Endothelial cell of umbilical vein (primary cell): Measurements from ENCODE around the gene C14orf93. TPM values are rescaled to one million over a fixed set of nuclear protein-coding genes. Genes with fewer than 3 reads are reported as not detected.

ENCODE experiments used
- BruUV-seq: library from RNA; stranded (reverse); fragments of 400-500 nt; replicated peaks from 2 replicates; lab custom pipeline; 2021; lab: Mats Ljungman, UMichigan
- CTCF ChIA-PET: fragments of 300-600, 350-600 bp; sonication (Branson Sonifier 250); formaldehyde crosslinking; loops from one replicate; lab custom pipeline; 2021; ENCODE audit warnings: antibody characterized with exemption, inconsistent platforms; lab: Charles Lee
- POLR2A ChIA-PET: fragments of 300-600, 350-600 bp; sonication (Branson Sonifier 250); formaldehyde crosslinking; loops from one replicate; lab custom pipeline; 2021; ENCODE audit warnings: antibody characterized with exemption, inconsistent platforms; lab: Charles Lee
- DNase-seq: peaks from one replicate; pipeline ENCODE4 v3.0.0-alpha.2; 2011; ENCODE audit warnings: low read depth, low spot score
- FAIRE-seq: peaks from 2 replicates; lab custom pipeline; 2011; peaks lifted over from hg19 to GRCh38; lab: Jason Lieb, UNC
- H2AFZ ChIP-seq: 2 replicates; pipeline ENCODE4 v1.6.0; 2012; ENCODE audit warnings: low read depth, low read length, control low read depth, inconsistent platforms
- H3K27ac ChIP-seq: 2 replicates; pipeline ENCODE4 v1.5.1; 2011; ENCODE audit warnings: low read depth, mild to moderate bottlenecking, control low read depth, low read length, moderate library complexity; ENCODE audit not compliant: insufficient read depth
- H3K27me3 ChIP-seq, 2 experiments: 2 replicates each; pipeline versions ENCODE4 v1.6.0 to v1.6.1; 2011; ENCODE audit warnings: low read length in 2 of 2, mixed read lengths in 1 of 2; ENCODE audit not compliant: control insufficient read depth in 2 of 2, insufficient read depth in 2 of 2
- H3K36me3 ChIP-seq, 2 experiments: 2 replicates in 1 of 2; 3 replicates in 1 of 2; pipeline ENCODE4 v1.5.1; 2011; ENCODE audit warnings: low read length in 2 of 2, mild to moderate bottlenecking in 1 of 2, moderate library complexity in 1 of 2; ENCODE audit not compliant: control insufficient read depth in 2 of 2, insufficient read depth in 2 of 2; ENCODE audit errors: extremely low read depth in 1 of 2
- H3K4me1 ChIP-seq: 3 replicates; pipeline ENCODE4 v1.5.1; 2011; ENCODE audit warnings: mild to moderate bottlenecking, low read length; ENCODE audit not compliant: control insufficient read depth, insufficient read depth; ENCODE audit errors: extremely low read depth
- H3K4me2 ChIP-seq: 2 replicates; pipeline ENCODE4 v1.6.1; 2011; ENCODE audit warnings: low read length, control low read depth, mixed read lengths; ENCODE audit not compliant: insufficient read depth
- H3K4me3 ChIP-seq, 3 experiments: fragments of 200-600 bp in 1 of 3; sonication (generic), shearing (Covaris generic) in 1 of 3; replicated peaks in 1 of 3; 2 replicates each; pipeline ENCODE4 v1.5.1; 2011 to 2016; ENCODE audit warnings: control low read depth in 3 of 3, low read length in 3 of 3, mild to moderate bottlenecking in 2 of 3, inconsistent platforms in 1 of 3, low read depth in 1 of 3, moderate library complexity in 1 of 3; ENCODE audit not compliant: insufficient read depth in 1 of 3
- H3K79me2 ChIP-seq: 2 replicates; pipeline ENCODE4 v1.6.0; 2012; ENCODE audit warnings: low read length, inconsistent platforms; ENCODE audit not compliant: control insufficient read depth, insufficient read depth
- H3K9ac ChIP-seq: replicated peaks from 2 replicates; pipeline ENCODE3; 2011; ENCODE audit warnings: low read length, control low read depth; ENCODE audit not compliant: insufficient read depth; ENCODE audit errors: extremely low read depth
- H3K9me1 ChIP-seq: replicated peaks from 3 replicates; pipeline ENCODE4 v1.6.0; 2011; ENCODE audit warnings: mild to moderate bottlenecking, low read length; ENCODE audit not compliant: control insufficient read depth, insufficient read depth; ENCODE audit errors: extremely low read depth
- H3K9me3 ChIP-seq: replicated peaks from 2 replicates; pipeline ENCODE4 v1.5.1; 2012; ENCODE audit warnings: low read length, inconsistent platforms; ENCODE audit not compliant: control insufficient read depth, insufficient read depth
- H4K20me1 ChIP-seq: replicated peaks from 2 replicates; pipeline ENCODE3; 2011; ENCODE audit warnings: mild to moderate bottlenecking, low read length; ENCODE audit not compliant: control insufficient read depth, insufficient read depth; ENCODE audit errors: extremely low read depth
- EZH2 ChIP-seq: IDR thresholded peaks from 2 replicates; pipeline ENCODE4 v1.6.1; 2012; ENCODE audit warnings: borderline replicate concordance, low read depth, mild to moderate bottlenecking, moderate library complexity, low read length, inconsistent platforms; ENCODE audit not compliant: severe bottlenecking
- FOS ChIP-seq: IDR thresholded peaks from 2 replicates; pipeline ENCODE4 v1.6.1; 2011; ENCODE audit warnings: mild to moderate bottlenecking, low read length, moderate library complexity, borderline replicate concordance; ENCODE audit not compliant: insufficient read depth
- GATA2 ChIP-seq: IDR thresholded peaks from 2 replicates; pipeline ENCODE4 v1.7.0; 2011; ENCODE audit warnings: low read depth, mild to moderate bottlenecking, moderate library complexity, mixed read lengths, low read length; ENCODE audit not compliant: insufficient read length, insufficient read depth
- JUN ChIP-seq: IDR thresholded peaks from 2 replicates; pipeline ENCODE4 v1.6.1; 2011; ENCODE audit warnings: borderline replicate concordance, low read depth; ENCODE audit not compliant: insufficient read length, insufficient read depth
- MYC ChIP-seq: IDR thresholded peaks from one replicate; pipeline ENCODE4 v1.6.1; 2011; ENCODE audit warnings: mild to moderate bottlenecking, low read depth, low read length
- dilution Hi-C: fragments of 300-500 bp; cut with MboI; formaldehyde crosslinking; loops from one replicate; pipeline ENCODE4 v1.15.0; 2019; ENCODE audit warnings: low sequenced_read_pairs; ENCODE audit not compliant: extremely low pct_ligation_motif_present
- intact Hi-C: fragments of 100-400 bp; cut with micrococcal nuclease; formaldehyde crosslinking; loops from one replicate; pipeline ENCODE4 v1.10.0; 2022
- polyA plus RNA-seq, 4 experiments: library from polyadenylated mRNA; depleted of rRNA in 3 of 4; stranded (reverse) in 3 of 4; unstranded in 1 of 4; fragments of >200 nt; gene quantifications; 2 replicates each; pipeline versions ENCODE4 v1.2.1 to v1.2.3, GENCODE V29; 2011 to 2012; ENCODE audit warnings: missing spikeins in 1 of 4
- total RNA-seq: library from RNA; stranded (reverse); gene quantifications from 2 replicates; pipeline ENCODE4 v1.2.3, GENCODE V29; 2021
- TF ChIP-seq, protein P1 (sequence below): IDR thresholded peaks from 2 replicates; pipeline ENCODE4 v1.6.1; 2011; ENCODE audit not compliant: insufficient read depth, insufficient read length

C14orf93 gene
- total and polyA plus RNA-seq, 2 donors (not counting 3 experiments of a cell fraction or from before 2014, with no cell fraction given): 7.1 to 9.2 TPM

DNA sequence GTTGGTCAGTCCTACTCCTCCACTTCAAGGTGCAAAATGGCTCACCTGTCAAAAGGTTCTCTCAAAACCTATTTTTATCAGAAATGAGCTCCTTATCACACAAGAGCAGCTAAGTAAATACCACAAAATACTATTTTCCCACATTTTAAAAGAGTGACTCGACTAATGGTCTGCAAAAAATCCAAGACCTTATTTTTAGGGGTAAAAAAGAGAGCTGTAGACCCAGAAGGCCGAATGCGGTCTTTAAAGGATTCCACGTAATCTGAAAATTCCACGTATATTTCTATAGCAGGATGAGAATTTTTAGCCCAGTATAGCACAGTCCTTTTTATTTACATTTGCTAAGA is 3.8 kb downstream of the C14orf93 start:
- H3K4me1 ChIP-seq: peaks cover 29% of the 10 kb centered on the region
- intact Hi-C loops (loop anchor here (2.0 kb wide), 3 partner anchors 23 to 41 kb away; partner anchors contain the start of genes AJUBA and PSMB5), dilution Hi-C loops (no loop called here)
- H4K20me1 ChIP-seq: no peaks in the 10 kb centered on the region
- H3K9me1 ChIP-seq: no peaks in the 10 kb centered on the region
- DNase-seq (peak; percentile 45), FAIRE-seq (no peak)
- H3K36me3 ChIP-seq: no peaks in the 10 kb centered on the region
- no peaks in the 10 kb centered on the region for H3K27me3 ChIP-seq
- peak overlapping the region; percentile 93 for H3K9ac ChIP-seq
- ChIA-PET CTCF (interaction anchor here (0.7 to 4.1 kb wide), 18 partner anchors 8 to 115 kb away, joined by 3 to 69 read pairs (median 6); partner anchors contain the start of genes ACIN1, AJUBA, C14orf119 and CDH24), POLR2A (interaction anchor here (1.0 to 1.5 kb wide), 4 partner anchors 17 to 41 kb away, joined by 3 to 5 read pairs (median 4); no protein-coding TSS in a partner anchor)
- H3K27ac ChIP-seq: peak overlapping the region; percentile 89
- no peaks in the 10 kb centered on the region for H3K79me2 ChIP-seq
- H2AFZ ChIP-seq: peak overlapping the region; percentile 33
- H3K9me3 ChIP-seq: no peaks in the 10 kb centered on the region
- TF ChIP-seq JUN (no peak), GATA2 (peak; percentile 7), EZH2 (no peak), FOS (no peak), MYC (no peak)
- TF ChIP-seq, protein P1, sequence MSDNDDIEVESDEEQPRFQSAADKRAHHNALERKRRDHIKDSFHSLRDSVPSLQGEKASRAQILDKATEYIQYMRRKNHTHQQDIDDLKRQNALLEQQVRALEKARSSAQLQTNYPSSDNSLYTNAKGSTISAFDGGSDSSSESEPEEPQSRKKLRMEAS: no peak
- BruUV-seq: no TSS peak
- peak overlapping the region; percentile 93 for H3K4me2 ChIP-seq
- peak overlapping the region; percentile 38 to 78 (median 56) for H3K4me3 ChIP-seq
